ENCODE data around the gene OXT. TPM values are rescaled to one million over a fixed set of nuclear protein-coding genes. Genes with fewer than 3 reads are reported as not detected.
"Not testable (repeated sequence)": the region's sequence is repeated elsewhere in the genome, so short reads cannot be mapped to it uniquely, and the experiment has no call there.

Gene OXT
- total and polyA plus RNA-seq, 2 of the 8 experiments (the other 6 are each of a cell fraction or from before 2014, with no cell fraction given) = not detected

GRCh38 chr20:3117839-3118379 lies 46.5 kb downstream of the OXT start:
- H3K4me2 ChIP-seq (ENCODE audit: insufficient read depth in 1 of 2, low read depth in 2 of 2, low read length in 2 of 2); H2BK5ac ChIP-seq (ENCODE audit: low read depth, low read length); H3K79me2 ChIP-seq (ENCODE audit: control insufficient read depth in 1 of 2, insufficient read depth in 2 of 2, low read length in 2 of 2); H2BK120ac ChIP-seq (replicated peaks; ENCODE audit: low read depth, low read length); H4K20me1 ChIP-seq (replicated peaks in 1 of 2; ENCODE audit: control insufficient read depth in 1 of 2, insufficient read depth in 2 of 2, low read length in 2 of 2); H2AK5ac ChIP-seq (ENCODE audit: low read depth, low read length); FAIRE-seq; H3K27me3 ChIP-seq (replicated peaks in 1 of 4; ENCODE audit: control insufficient read depth in 3 of 4, extremely low read depth in 1 of 4, insufficient read depth in 3 of 4, low read length in 3 of 4); H3K9me3 ChIP-seq (ENCODE audit: insufficient read depth in 2 of 2, low read depth in 1 of 2, low read length in 1 of 2); H3K56ac ChIP-seq (replicated peaks; ENCODE audit: insufficient read length, low read depth, low read length); H2BK20ac ChIP-seq (ENCODE audit: low read length); H4K91ac ChIP-seq (replicated peaks; ENCODE audit: insufficient read length, low read length); H3K23ac ChIP-seq (ENCODE audit: insufficient read length); H2AFZ ChIP-seq (ENCODE audit: low read length); H3K14ac ChIP-seq (ENCODE audit: insufficient read length); H4K8ac ChIP-seq (ENCODE audit: extremely low read depth, insufficient read depth, low read length); H3K23me2 ChIP-seq (ENCODE audit: low read depth, low read length); H2BK15ac ChIP-seq (ENCODE audit: low read length); H4K5ac ChIP-seq (ENCODE audit: insufficient read length, low read depth, low read length); H2BK12ac ChIP-seq (ENCODE audit: low read depth, low read length); H3K9ac ChIP-seq (replicated peaks in 1 of 4; ENCODE audit: extremely low read depth in 1 of 4, low read depth in 3 of 4, low read length in 3 of 4); H3K4me3 ChIP-seq (ENCODE audit: extremely low read depth in 1 of 4, insufficient read depth in 2 of 4, low read depth in 3 of 4, low read length in 4 of 4); H3K79me1 ChIP-seq (ENCODE audit: low read depth, low read length); H3K4ac ChIP-seq (replicated peaks; ENCODE audit: insufficient read length, low read depth, low read length); H3K4me1 ChIP-seq (replicated peaks in 1 of 4; ENCODE audit: control insufficient read depth in 3 of 4, insufficient read depth in 4 of 4, low read length in 3 of 4); POLR2A ChIA-PET (ENCODE audit: partially characterized antibody); H3K27ac ChIP-seq (ENCODE audit: low read depth, low read length); H3K18ac ChIP-seq (ENCODE audit: extremely low read depth, low read length): not testable (repeated sequence)
- peaks cover 0 to 15% (median under 1%) of the 10 kb centered on the region in 4 experiments; a peak in 3 of 8 replicates for H3K36me3 ChIP-seq (ENCODE audit: control insufficient read depth in 2 of 4, insufficient read depth in 4 of 4, low read length in 3 of 4)
- DNase-seq (ENCODE audit: low read depth in 1 of 2, low spot score in 2 of 2) = peak; percentile 34 to 58
- CTCF ChIA-PET (ENCODE audit: partially characterized antibody) = interaction anchor here (0.6 to 6.3 kb wide), 24 partner anchors 9 to 187 kb away, joined by 3 to 60 read pairs (median 4); partner anchors contain the start of gene OXT
- peak; percentile 99 for TF ChIP-seq CEBPB (IDR thresholded peaks at IDR 0.05; ENCODE audit: low read depth, low read length)
- peak; percentile 87 for TF ChIP-seq JUND (IDR thresholded peaks at IDR 0.05; ENCODE audit: low read length)
- TF ChIP-seq, protein P1, sequence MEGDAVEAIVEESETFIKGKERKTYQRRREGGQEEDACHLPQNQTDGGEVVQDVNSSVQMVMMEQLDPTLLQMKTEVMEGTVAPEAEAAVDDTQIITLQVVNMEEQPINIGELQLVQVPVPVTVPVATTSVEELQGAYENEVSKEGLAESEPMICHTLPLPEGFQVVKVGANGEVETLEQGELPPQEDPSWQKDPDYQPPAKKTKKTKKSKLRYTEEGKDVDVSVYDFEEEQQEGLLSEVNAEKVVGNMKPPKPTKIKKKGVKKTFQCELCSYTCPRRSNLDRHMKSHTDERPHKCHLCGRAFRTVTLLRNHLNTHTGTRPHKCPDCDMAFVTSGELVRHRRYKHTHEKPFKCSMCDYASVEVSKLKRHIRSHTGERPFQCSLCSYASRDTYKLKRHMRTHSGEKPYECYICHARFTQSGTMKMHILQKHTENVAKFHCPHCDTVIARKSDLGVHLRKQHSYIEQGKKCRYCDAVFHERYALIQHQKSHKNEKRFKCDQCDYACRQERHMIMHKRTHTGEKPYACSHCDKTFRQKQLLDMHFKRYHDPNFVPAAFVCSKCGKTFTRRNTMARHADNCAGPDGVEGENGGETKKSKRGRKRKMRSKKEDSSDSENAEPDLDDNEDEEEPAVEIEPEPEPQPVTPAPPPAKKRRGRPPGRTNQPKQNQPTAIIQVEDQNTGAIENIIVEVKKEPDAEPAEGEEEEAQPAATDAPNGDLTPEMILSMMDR (IDR thresholded peaks at IDR 0.05; ENCODE audit: control extremely low read depth in 1 of 3, insufficient read depth in 1 of 3, low read depth in 1 of 3, low read length in 3 of 3) = peak; percentile 77 to 99 (median 79)
- TF ChIP-seq, protein P2, sequence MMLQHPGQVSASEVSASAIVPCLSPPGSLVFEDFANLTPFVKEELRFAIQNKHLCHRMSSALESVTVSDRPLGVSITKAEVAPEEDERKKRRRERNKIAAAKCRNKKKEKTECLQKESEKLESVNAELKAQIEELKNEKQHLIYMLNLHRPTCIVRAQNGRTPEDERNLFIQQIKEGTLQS (IDR thresholded peaks at IDR 0.05; ENCODE audit: insufficient read depth, low read depth, low read length) = peak; percentile 95
- TF ChIP-seq RAD21 (IDR thresholded peaks at IDR 0.05 in 1 of 2, conservative IDR thresholded peaks at IDR 0.05 in 1 of 2; ENCODE audit: low read depth in 2 of 2, low read length in 2 of 2) = peak; percentile 52 to 56
- TF ChIP-seq ATF2 (IDR thresholded peaks at IDR 0.05; ENCODE audit: low read length) = peak; percentile 97
- peak; percentile 86 for TF ChIP-seq CREB1 (IDR thresholded peaks at IDR 0.05)
- WGBS, 2 experiments (ENCODE audit: extremely low coverage in 1 of 2, insufficient coverage in 1 of 2, insufficient read length in 1 of 2, insufficient replicate concordance in 2 of 2, low coverage in 1 of 2, low lambda C conversion rate in 2 of 2, missing lambda C conversion rate in 1 of 2) = 55% methylated on average over 14 of the region's 14 CpGs; no CpG with 5 or more reads in 1 of the 2 experiments

All from H1 (cell line).